ENCODE measurements around the gene SUPT4H1. TPM values are rescaled to one million over a fixed set of nuclear protein-coding genes. Genes with fewer than 3 reads are reported as not detected.

Gene SUPT4H1
- total RNA-seq, 3 donors from 2014 or later (not counting 1 experiment from before 2014, with no cell fraction given) = 55.9 to 68.3 (median 68.1) TPM

DNA sequence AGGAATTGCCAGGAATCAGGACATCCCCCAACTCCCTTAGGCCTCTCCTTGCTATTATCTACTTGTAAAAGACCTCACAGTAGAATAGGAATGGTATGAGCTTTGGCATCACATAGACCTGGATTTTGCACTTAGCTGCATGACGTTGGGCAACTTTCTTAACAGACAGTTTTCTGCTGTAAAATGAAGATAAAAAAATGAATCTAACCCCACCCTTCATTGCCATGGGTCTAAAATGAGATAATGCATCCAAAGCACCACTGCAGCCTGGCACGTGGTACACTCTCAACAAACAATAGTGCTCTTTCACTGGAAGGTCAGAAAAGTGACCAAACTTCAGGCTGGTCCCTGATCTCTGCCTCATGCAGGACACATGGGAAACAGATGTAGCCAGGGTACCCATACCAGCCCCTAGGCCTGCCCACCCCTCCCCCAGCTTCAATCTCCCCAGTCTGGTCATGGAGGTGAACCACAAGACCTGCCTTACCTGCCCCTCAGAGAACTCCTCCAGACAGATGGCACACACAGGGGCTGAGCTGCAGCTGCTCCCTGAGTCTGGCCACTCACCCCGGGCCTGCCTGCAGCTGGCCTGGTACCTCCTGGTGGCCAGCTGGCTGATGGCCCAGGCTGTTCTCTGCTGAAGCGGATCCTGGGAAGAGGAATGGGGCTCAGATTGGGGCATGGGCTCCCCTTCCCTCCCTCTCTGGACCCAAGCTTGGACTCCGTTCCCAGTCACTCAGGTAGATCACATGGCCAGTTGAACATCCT is 8.5 kb upstream of the SUPT4H1 start:
- H3K4me1 Mint-ChIP-seq = peaks cover 10 to 17% of the 10 kb centered on the region in 2 donors
- ATAC-seq (no peak), DNase-seq (no peak)
- no peak overlapping the region for H3K27ac Mint-ChIP-seq
- no peaks in the 10 kb centered on the region for H3K9me3 Mint-ChIP-seq
- Histone ChIP-seq H3K4me3 (ENCODE audit: low read length) (no peak overlapping the region), H3K4me1 (ENCODE audit: control insufficient read depth, insufficient read depth, low read length) (no peaks in the 10 kb centered on the region), H3K9me3 (ENCODE audit: control insufficient read depth, insufficient read depth, low read length) (no peaks in the 10 kb centered on the region), H3K36me3 (ENCODE audit: control insufficient read depth, insufficient read depth, low read length) (peaks cover 4% of the 10 kb centered on the region), H3K27me3 (ENCODE audit: control insufficient read depth, insufficient read depth, low read length) (no peaks in the 10 kb centered on the region), H3K27ac (ENCODE audit: low read length) (no peak overlapping the region)
- WGBS (ENCODE audit: insufficient coverage) = 88% methylated on average over 5 of the region's 5 CpGs
- intact Hi-C loops (cut with micrococcal nuclease) = no loop called here
- TF ChIP-seq, protein P1, sequence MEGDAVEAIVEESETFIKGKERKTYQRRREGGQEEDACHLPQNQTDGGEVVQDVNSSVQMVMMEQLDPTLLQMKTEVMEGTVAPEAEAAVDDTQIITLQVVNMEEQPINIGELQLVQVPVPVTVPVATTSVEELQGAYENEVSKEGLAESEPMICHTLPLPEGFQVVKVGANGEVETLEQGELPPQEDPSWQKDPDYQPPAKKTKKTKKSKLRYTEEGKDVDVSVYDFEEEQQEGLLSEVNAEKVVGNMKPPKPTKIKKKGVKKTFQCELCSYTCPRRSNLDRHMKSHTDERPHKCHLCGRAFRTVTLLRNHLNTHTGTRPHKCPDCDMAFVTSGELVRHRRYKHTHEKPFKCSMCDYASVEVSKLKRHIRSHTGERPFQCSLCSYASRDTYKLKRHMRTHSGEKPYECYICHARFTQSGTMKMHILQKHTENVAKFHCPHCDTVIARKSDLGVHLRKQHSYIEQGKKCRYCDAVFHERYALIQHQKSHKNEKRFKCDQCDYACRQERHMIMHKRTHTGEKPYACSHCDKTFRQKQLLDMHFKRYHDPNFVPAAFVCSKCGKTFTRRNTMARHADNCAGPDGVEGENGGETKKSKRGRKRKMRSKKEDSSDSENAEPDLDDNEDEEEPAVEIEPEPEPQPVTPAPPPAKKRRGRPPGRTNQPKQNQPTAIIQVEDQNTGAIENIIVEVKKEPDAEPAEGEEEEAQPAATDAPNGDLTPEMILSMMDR (IDR thresholded peaks at IDR 0.05) = no peak
- H3K27me3 Mint-ChIP-seq (ENCODE audit: low read depth in 2 of 2) = no peaks in the 10 kb centered on the region
- no peaks in the 10 kb centered on the region for H3K36me3 Mint-ChIP-seq
- H3K4me3 Mint-ChIP-seq = no peak overlapping the region

GRCh38 chr17:58358408-58359172 is 6.6 kb upstream of the SUPT4H1 start:
- Mint-ChIP-seq H3K4me1 (peaks cover 19 to 21% of the 10 kb centered on the region in 2 donors), H3K36me3 (no peaks in the 10 kb centered on the region), H3K27me3 (ENCODE audit: low read depth in 2 of 2) (no peaks in the 10 kb centered on the region), H3K27ac (no peak overlapping the region), H3K9me3 (no peaks in the 10 kb centered on the region), H3K4me3 (no peak overlapping the region)
- H3K27me3 ChIP-seq (ENCODE audit: control insufficient read depth, insufficient read depth, low read length) = no peaks in the 10 kb centered on the region
- no peaks in the 10 kb centered on the region for H3K4me1 ChIP-seq (ENCODE audit: control insufficient read depth, insufficient read depth, low read length)
- no peak overlapping the region for H3K27ac ChIP-seq (ENCODE audit: low read length)
- TF ChIP-seq, protein P1 (IDR thresholded peaks at IDR 0.05) = no peak
- intact Hi-C loops (cut with micrococcal nuclease) = no loop called here
- H3K4me3 ChIP-seq (ENCODE audit: low read length) = no peak overlapping the region
- H3K36me3 ChIP-seq (ENCODE audit: control insufficient read depth, insufficient read depth, low read length) = peaks cover 6% of the 10 kb centered on the region
- ATAC-seq (peak in 1 of 3 donors; percentile 4), DNase-seq (no peak)
- no peaks in the 10 kb centered on the region for H3K9me3 ChIP-seq (ENCODE audit: control insufficient read depth, insufficient read depth, low read length)
- WGBS (ENCODE audit: insufficient coverage) = 93% methylated on average over 16 of the region's 16 CpGs

- DNase-seq (no peak), ATAC-seq (no peak)
- Histone ChIP-seq H3K36me3 (ENCODE audit: control insufficient read depth, insufficient read depth, low read length) (peaks cover 6% of the 10 kb centered on the region), H3K4me1 (ENCODE audit: control insufficient read depth, insufficient read depth, low read length) (peaks cover 5% of the 10 kb centered on the region), H3K27ac (ENCODE audit: low read length) (no peak overlapping the region), H3K9me3 (ENCODE audit: control insufficient read depth, insufficient read depth, low read length) (no peaks in the 10 kb centered on the region), H3K27me3 (ENCODE audit: control insufficient read depth, insufficient read depth, low read length) (no peaks in the 10 kb centered on the region), H3K4me3 (ENCODE audit: low read length) (no peak overlapping the region)
- intact Hi-C loops (cut with micrococcal nuclease) = no loop called here
- Mint-ChIP-seq H3K27ac (no peak overlapping the region), H3K36me3 (no peaks in the 10 kb centered on the region), H3K4me3 (no peak overlapping the region), H3K27me3 (ENCODE audit: low read depth in 2 of 2) (no peaks in the 10 kb centered on the region), H3K9me3 (no peaks in the 10 kb centered on the region), H3K4me1 (peaks cover 28 to 29% of the 10 kb centered on the region in 2 donors)
- WGBS (ENCODE audit: insufficient coverage) = 97% methylated on average over 22 of the region's 22 CpGs
- TF ChIP-seq, protein P1 (IDR thresholded peaks at IDR 0.05) = no peak
Observed at GRCh38 chr17:58357312-58358297, 5.6 kb upstream of the SUPT4H1 start.
